AG09309 (cell line): ENCODE data around the gene PPARA.

ENCODE experiments used
- DNase-seq: peaks from one replicate; pipeline ENCODE4 v3.0.0-alpha.2; 2010; ENCODE audit warnings: low read depth
- H3K4me3 ChIP-seq: 2 replicates; pipeline ENCODE4 v1.5.1; 2011; ENCODE audit warnings: mild to moderate bottlenecking, low read depth, low read length, moderate library complexity; ENCODE audit not compliant: control insufficient read depth
- CTCF ChIP-seq: IDR thresholded peaks from 2 replicates; pipeline ENCODE4 v1.5.1; 2011; ENCODE audit warnings: mild to moderate bottlenecking, low read depth, low read length, inconsistent platforms; ENCODE audit not compliant: insufficient read depth, control insufficient read depth; ENCODE audit errors: missing control alignments

Gene PPARA

GRCh38 chr22:46224044-46224897 lies 73.9 kb downstream of the PPARA start:
- no peak overlapping the region for H3K4me3 ChIP-seq
- no peak for TF ChIP-seq CTCF
- DNase-seq = no peak

- no peak for TF ChIP-seq CTCF
These were observed 74.6 kb downstream of the PPARA start for GRCh38 chr22:46224898-46225290.

GRCh38 chr22:46225631-46226030 lies 75.3 kb downstream of the PPARA start:
- H3K4me3 ChIP-seq = no peak overlapping the region
- TF ChIP-seq CTCF = no peak
- DNase-seq = no peak

More at GRCh38 chr22:46224898-46225290, 74.6 kb downstream of the PPARA start:
- H3K4me3 ChIP-seq = no peak overlapping the region
- no peak for DNase-seq

- H3K4me3 ChIP-seq = no peak overlapping the region
- no peak for TF ChIP-seq CTCF
- DNase-seq = no peak
These were observed 76.3 kb downstream of the PPARA start for GRCh38 chr22:46226577-46226976.

GRCh38 chr22:46229701-46230100 lies 79.4 kb downstream of the PPARA start:
- DNase-seq = peak; percentile 13
- no peak overlapping the region for H3K4me3 ChIP-seq
- no peak for TF ChIP-seq CTCF

- no peak for DNase-seq
- TF ChIP-seq CTCF = no peak
- no peak overlapping the region for H3K4me3 ChIP-seq
These were observed 80.1 kb downstream of the PPARA start for GRCh38 chr22:46230262-46230901.

- TF ChIP-seq CTCF = no peak
- DNase-seq = no peak
- H3K4me3 ChIP-seq = no peak overlapping the region
These were observed 82.9 kb downstream of the PPARA start for GRCh38 chr22:46233231-46233630.
